ENCODE data around the gene RPLP1.
"Not testable (repeated sequence)": the region's sequence is repeated elsewhere in the genome, so short reads cannot be mapped to it uniquely, and the experiment has no call there.

RPLP1 gene

DNA sequence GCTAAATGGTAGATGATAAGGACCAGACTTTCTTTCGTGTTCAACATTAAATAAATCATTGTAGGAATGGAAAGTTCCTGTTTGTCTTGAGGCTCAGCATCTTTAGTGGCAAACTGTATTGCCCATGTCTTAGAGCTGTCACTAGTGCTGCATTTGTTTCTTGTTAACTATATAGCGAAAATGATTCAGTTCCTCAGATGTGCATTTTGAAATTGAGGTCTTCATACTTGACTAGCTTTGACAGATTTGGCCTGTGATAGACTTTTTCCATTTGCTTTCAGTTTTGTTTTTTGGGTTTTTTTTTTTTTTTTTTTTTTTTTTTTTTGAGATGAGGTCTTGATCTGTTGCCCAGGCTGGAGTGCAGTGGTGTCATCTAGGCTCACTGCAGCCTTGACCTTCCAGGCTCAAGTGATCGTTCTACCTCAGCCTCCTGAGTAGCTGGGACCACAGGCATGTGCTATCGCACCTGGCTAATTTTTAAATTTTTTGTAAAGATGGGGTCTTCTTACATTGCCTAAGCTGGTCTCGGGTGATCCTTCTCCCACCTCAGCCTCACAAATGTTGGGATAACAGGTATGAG lies 9.5 kb upstream of the RPLP1 start:
- DNase-seq, result no peak

DNA sequence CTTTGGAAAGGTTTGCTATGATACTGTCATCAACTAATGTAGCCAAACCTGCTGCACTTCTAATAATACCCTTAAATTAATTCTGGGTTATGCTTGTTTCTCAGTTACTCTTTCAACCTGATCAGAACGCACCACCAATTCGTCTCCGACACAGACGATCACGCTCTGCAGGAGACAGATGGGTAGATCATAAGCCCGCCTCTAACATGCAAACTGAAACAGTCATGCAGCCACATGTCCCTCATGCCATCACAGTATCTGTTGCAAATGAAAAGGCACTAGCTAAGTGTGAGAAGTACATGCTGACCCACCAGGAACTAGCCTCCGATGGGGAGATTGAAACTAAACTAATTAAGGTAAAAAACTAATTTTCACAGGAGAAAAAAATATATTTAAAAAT lies 7.9 kb upstream of the RPLP1 start:
- DNase-seq, result no peak

DNA sequence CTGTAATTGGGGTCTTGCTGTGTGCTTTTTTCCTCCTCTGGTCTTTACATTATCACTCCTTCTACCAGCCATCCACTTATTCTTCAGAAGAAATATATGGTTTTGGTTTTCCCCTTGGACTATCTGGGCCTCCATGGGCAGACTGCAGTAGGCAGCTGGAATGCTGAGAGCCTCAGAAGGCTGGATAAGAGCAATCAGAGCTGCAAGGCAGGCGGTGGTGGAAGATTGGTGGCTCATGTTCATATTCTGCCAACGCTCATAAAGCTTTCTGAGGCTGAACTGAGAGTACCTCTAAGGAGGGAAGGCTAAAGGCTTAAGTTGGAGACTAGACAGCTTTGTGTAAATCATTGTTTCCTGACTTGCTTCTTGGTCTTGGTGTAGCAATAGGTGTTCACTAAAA lies 5.7 kb upstream of the RPLP1 start:
- no peak for DNase-seq

DNA sequence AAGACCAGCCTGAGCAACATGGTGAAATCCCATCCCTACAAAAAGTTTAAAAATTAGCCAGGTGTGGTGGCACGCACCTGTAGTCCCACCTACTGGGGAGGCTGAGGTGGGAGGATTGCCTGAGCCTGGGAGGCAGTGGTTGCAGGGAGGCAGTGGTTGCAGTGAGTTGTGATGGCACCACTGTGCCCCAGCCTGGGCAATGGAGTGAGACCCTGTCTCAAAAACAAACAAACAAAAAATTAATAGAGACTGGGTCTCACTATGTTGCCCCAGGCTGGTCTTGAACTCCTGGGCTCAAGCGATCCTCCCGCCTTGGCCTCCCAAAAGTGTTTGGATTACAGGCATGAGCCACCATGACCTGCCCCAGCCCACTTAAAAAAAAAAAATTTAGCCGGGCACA lies 2.4 kb upstream of the RPLP1 start:
- not testable (repeated sequence) for DNase-seq

DNA sequence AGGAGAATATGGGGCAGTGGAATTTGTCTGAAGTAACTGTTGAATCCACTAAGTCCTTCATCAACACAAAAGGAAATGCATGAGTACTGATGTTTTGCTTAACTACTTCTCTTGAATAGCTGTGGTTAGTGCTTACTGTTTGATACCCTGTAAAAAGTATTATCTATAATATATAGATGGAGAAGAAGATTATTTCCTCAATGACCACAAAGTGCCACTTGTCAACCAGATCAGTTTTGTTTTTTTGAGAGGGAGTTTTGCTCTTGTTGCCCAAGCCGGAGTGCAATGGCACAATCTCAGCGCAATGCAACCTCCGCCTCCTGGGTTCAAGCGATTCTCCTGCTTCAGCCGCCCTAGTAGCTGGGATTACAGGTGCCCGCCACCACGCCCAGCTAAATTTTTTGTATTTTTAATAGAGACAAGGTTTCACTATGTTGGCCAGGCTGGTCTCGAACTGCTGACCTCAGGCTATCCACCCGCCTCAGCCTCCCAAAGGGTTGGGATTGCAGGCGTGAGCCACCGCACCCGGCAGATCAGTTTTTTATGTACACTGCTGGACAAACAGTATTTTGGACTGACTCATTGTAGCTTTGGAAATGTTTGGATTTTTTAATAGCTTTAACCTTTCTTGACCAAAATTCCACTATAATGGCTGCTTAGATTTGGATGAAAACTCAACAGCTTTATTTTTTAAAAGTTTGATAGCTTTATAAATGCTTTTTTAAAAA lies 1.5 kb upstream of the RPLP1 start:
- DNase-seq, result no peak

DNA sequence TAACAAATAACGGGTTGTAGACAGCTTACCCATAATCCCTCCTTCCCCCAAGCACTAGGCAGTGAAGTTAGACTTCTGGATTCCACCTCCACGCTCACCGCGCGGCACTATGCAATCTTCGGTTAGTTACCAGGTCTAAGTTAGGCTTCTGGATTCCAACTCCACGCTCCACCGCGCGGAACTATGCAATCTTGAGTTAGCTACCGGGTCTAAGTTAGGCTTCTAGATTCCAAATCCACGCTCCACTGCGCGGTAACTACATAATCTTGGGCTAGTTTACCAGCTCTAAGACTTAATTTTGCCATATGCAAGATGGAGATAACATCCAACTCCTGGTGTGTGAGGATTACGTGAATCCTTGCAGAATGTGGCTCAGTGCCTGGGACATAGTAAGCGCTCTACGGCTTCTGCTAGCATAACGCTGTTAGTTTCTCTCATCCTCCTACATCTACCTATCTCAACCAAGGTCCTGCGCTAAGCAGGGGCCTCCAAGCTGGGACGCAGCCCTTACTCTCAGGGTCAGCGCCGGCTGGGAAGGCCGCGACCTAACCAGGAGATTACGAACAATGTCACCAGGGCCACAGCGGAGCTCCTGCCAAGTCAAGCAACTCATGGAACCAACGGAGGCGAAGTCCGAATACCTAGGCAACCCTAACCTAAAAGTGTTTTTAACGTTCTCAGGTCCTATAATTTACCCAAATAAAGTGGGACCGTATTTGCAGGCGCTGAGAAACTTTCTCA lies 497 bp upstream of the RPLP1 start:
- DNase-seq, result no peak

DNA sequence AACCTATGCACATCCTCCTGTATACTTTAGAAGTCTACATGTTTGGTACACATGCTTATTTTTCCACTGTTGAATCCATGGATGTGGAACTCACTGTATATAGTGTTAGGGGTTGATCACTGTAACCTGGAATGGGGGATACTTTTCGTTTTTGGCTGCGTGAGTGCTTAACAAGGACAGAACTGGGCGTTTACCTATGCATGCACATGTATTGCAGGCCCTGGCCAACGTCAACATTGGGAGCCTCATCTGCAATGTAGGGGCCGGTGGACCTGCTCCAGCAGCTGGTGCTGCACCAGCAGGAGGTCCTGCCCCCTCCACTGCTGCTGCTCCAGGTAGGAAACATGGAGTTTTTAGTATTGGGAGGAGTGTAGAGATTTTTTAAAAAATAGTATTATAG lies 2.3 kb downstream of the RPLP1 start:
- no peak for DNase-seq

DNA sequence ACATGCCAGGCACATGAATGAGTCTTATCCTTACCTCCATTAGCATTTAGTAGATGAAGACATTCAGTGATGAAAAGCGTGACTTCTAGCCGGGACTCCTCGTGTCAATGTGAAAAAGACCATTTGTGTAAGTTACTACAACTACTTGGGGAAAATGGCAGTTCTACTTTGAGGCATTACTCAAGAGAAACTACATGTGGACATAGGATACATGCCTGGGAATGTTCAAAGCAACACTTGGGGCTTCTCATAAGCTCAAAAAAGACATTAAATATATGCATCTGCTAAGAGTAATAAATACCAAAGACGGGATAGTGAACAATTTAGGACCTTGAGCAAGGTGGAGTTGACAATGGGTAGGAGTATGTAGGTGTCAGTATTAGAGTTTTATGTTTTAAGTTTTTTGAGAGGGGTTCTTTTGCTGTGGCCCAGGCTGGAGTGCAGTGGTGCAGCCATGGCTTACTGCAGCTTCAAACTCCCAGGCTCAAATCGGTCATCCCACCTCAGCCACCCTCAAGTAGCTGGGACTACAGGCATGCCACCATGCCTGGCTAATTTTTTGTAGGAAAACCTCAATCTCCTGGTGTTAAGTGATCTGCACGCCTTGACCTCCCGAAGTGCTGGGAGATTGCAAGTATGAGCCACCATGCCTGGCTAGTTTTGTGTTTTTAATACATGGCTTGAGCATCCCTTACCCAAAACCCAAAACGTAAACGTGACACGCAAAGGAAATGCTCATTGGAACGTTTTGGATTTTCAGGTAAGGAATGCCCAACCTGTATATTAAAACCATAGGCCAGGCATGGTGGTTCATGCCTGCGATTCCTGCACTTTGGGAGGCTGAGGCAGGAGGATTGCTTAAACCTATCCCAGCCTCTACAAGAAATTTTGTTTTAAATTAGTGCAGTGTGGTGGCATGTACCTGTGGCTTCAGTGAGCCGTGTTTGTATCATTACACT lies 3.9 kb downstream of the RPLP1 start:
- no peak for DNase-seq

DNA sequence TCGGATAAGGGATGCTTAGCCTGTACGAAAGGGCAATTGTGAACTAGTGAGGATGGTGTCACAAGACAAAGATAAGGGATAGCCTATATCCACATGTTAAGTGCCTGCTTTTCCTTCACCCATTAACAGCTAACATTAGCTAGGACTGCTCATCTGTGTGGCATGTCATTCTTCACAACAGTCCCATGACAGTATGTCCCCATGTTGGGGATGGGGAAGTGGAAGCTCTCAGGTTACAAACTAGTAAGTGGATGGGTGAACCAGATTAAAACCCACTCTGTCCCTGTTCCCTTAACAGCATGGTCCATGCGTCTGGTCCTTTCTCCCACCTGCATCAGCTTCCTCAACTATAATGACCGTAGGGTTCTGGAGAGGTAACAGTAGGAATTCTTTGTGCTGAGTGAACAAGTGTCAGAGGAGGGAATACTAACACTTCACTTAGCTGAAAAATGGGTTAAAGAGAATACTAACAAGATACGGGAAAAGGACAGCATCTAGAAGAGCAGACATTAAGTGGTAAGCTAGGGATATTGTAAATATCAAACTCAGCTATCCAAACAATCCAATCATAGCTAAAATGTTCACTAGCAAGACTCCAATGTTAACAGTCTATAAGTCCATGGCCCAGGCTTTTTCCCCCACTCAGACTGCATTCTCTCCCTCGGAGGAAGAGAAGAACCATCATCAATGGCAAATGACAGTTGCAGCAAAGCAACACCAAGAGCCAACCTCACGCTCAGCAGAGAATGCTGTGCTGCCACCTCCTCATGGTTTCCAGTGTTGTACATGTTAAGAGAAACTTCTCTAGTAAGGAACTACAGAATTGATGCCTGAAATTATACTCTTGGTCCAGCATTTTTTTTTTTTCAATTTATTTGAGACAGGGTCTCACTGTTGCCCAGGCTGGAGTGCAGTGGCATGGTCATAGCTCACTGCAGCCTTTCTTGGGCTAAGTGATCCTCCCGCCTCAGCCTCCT lies 5.0 kb downstream of the RPLP1 start:
- DNase-seq, result no peak

DNA sequence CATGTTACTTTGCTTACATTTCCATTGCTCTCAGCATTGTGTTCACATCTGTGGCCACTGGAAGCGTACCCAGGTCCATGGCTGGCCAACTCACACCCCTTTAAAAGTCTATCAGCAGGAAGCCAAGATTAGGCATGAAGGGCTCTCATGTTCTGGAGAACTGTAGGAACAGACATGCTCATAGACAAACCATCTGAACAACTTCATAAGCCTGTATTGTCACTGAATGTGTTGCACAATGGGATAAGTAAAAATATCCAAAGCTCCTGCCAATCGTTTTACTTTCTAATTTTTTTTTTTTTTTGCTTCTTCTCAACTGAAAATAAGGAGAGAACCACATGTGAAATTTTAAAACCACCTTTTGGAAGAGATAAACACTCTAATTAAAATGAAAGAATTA lies 6.4 kb downstream of the RPLP1 start:
- no peak for DNase-seq

DNA sequence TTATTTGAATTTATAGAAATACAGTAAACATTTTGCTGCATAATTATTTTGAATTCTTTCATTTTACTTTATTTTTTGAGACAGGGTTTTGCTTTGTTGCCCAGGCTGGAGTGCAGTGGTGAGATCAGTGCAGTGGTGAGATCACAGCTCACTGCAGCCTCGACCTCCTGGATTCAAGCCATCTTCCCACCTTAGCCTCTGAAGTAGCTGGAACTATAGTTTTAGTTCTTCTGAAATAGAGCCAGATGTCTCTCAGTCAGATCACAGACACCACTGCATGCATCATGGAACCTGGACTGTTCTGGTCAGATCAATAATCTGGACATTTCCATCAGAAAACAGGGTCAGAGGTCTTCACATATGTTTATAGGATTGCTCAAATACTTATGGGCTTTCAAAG lies 7.9 kb downstream of the RPLP1 start:
- no peak for DNase-seq

DNA sequence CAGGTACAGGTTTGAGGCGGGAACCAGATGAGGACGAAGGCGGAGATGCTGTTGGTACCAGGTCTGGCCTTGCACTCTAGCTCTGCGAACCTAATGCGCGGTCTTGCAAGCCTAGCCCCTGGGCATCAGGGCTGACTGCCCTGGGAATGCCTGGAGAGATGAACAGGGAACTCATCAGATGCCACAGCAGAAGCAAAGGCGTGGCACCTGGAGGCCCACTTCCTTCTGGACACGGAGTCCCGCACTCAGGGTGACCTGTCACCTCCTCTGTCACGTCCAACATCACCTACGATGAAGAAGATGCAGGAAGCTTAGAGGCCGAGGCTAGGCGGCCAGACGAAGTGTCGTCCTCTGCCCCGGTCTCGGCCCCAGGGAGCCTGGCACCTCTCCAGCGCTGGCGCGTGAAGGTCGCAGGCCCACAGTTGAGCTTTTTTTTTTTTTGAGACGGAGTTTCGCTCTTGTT lies 9.4 kb downstream of the RPLP1 start:
- no peak for DNase-seq

DNA sequence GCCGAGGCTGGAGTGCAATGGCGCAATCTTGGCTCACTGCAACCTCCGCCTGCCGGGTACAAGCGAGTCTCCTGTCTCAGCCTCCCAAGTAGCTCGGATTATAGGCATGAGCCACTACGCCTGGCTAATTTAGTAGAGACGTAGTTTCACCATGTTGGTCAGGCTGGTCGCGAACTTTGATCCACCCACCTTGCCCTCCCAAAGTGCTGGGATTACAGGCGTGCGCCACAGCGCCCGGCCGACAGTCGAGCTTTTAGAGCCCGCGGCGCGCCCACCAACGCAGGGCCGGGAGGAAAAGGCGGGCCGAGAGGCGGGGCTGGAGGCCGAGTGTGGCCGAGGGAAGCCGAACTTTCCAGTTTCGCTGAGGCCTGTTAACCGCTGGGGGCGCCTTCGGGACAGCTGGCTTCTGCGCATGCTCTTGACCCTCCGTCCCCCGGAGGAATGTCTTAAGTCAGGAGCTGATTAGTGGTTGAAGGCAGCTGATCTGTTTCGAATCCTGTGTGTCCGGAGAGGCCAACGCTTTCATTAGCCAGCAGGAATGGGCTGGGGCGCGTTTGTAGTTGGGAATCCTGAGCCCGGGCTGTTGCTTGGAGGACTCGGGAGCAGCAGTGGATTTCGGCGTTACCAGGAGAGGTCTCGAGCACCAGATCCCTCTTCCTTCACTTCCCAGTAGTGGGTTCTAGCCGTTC lies 10.0 kb downstream of the RPLP1 start:
- DNase-seq, result peak; percentile 90

DNA sequence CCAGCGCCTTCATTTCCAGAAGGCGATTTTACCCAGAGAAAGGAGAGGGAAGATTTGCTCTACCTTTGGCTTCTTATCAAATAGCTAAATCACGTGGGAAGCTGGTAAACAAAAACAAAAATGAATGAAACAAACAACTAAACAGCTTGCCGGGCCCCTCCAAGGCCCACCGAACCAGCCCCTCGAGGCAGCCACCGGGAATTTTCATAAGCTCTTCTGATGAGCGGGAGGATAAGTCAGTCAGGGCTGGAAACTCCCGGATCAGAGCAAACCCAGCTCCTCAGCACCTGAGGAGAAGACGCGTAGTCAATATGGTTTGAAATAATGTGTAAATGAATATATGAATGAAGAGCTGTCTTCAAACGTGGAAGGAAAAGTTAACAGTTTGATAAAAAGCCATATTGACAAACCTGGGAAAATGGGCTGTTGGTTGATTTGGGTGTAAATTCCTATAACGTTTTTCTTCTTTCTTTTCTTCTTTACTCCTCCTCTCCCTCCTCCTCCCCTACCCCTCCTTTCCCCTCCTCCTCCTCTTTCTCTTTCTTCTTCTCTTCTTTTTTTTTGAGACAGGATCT lies 10.7 kb downstream of the RPLP1 start:
- no peak for DNase-seq

DNA sequence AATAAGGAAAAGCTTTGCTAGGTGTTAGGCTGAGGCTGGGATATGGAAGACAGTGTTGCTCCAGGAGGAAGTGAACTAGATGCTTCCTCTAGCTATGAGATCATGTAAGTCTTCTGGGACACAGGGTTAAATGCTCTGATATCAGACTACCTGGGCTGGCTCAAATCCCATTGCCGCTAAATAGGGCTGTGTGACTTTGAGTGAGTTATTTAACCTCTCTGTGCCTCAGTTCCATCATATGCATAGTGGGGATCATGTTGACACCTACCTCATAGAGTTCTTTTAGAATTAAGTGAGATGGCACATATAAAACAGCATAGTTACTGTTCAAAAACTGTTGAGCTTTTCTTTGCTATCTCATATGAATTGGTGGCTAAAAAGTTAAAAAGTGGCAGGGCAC lies 12.6 kb downstream of the RPLP1 start:
- DNase-seq, result no peak

DNA sequence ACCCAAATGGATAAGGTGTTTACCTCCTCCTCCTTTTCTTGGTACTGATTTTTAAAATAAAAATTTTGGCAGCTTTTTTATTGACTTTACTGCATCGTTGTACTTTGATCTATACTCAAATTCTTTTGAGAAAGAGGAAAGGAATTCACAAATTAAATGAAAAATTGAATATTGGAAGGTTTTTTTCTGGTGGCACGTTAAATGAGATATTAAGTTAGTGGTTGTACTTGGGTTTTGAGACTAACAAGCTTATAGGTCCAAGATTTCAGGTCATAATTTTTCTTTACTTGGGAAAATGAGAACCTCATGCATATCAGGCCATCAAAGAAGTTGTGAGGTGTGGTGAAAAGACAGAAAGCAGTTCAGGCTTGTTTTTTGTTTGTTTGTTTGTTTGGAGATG lies 14.1 kb downstream of the RPLP1 start:
- DNase-seq, result no peak

DNA sequence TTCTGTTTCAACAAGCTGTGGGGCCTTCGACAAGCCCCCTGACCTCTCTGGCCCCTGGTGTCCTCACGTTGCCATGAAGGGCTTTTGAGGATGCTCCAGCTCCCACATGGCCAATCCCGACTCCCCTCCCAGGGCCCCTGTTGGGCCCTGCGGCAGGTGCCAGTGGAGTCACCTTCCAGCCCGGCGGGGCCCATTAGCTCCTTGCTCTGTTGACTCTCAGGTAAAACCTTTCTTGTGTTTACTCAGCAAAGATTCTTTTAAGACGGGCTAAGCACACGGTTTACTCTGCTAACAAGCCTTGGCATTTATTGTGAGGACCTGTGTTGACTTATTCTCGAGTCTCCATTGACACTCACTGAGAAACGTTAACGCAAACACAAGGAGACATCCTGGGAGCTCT lies 15.0 kb downstream of the RPLP1 start:
- no peak for DNase-seq

DNA sequence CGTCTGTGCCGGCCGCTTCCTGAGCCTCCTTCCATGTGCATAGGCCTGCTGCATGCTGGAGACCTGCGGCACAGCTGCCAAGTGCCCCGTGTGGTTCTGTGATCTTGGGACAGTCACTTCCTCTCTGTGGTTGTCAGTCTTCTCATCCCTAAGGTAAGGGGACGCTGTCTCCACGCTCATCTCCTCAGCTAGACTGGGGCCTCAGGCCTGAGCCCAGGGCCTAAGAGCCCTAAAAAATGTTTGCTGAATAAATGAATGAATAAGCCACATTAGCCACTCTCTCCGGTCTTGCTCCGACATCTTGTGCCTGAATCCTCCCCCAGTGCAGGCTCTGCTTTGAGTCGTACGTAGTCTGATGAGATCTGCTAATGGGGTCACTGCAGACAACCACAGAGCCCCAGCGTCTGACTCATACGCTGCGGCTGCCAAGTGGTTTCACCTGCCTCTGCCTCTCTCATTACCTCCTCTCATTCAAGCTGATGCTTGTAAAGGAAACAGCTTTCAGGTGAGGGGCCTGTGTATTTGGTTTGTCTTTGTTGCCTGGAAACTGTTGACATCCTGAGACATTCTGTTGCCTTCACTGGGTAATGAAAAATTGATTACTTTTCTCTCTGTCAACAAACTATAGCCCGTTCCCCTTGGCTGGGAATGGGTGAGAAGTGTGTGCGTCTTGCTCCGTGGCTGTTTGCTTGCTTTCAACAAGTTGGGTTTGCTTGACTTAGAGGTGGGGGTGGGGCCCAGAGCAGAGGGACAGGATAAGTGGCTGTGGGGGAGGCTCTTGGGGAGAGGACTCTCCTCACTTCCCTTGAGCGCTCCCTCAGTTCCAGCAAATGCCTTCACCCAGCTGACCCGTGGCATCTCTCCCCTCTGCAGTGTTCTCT lies 15.9 kb downstream of the RPLP1 start:
- no peak for DNase-seq

DNA sequence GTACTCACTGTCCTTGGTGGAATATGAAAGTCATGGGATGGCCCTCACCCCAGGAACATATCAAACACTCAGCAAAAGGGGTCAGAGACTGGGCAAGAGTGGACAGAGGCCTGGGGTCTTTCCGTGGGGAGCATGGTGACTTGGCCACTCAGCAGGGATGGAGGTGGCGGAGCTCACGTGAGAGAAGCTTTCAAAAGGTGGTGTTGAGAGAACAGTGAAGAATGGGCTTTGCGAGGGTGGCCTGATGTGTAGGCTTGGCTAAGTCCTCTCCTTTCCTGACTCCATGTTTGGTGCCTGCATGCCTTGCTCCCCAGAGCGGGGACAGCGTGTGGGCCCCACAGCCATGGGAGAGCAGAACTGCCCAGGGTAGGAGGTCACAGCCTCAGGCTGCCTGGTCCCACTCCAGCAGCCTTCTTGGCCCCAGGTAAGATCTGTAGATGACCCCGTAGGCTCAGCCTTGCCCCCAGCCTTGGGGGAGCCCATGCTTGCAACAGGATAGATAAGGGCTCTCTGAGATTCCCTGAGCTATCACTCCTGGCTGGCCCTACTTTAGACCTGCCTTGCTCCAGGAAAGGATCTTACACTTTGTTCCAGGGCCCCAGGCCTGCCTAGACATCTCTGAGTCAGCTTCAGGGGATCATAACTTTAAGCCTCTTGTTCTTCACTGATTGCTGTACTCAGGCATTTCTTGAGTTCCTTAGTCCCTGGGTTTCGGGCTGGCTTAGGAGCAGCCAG lies 17.0 kb downstream of the RPLP1 start:
- DNase-seq, result peak; percentile 32

Measured in amniotic stem cell (primary cell).